ENCODE measurements around the gene GLS. TPM values are rescaled to one million over a fixed set of nuclear protein-coding genes. Genes with fewer than 3 reads are reported as not detected.

GLS gene
- total and polyA plus RNA-seq, 9 of the 15 experiments (the other 6 are each of a cell fraction or from before 2014, with no cell fraction given), result 13.7 to 77.5 (median 48.2) TPM

DNA sequence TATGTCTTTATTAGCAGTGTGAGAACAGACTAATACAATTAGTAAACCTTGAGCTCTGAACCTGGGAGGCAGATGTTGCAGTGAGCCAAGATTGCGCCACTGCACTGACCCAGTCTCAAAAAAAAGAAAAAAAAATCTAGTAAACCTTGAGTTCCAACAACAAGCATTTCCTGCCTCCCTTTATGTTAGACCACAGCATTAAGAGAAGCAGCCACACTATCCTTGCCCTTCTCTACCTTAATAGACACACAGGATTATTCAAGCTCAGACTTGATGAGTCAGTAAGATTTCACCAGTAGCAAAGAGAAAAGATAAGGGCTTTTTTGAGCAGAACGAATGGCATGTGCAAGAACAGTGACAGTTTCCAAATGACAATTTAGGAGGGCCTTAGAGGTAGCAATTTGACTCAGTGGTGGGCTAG is 18.0 kb upstream of the GLS start:
- H3K4me3 ChIP-seq, result no peak overlapping the region
- CTCF ChIA-PET (ENCODE audit: low intra/inter-chr PET ratio), result no interaction called here
- no TSS peak for BruUV-seq (replicated peaks)
- H3K4me2 ChIP-seq (ENCODE audit: insufficient read depth, low read length), result no peak overlapping the region
- no peaks in the 10 kb centered on the region for H3K79me2 ChIP-seq (ENCODE audit: control insufficient read depth, insufficient read depth, low read length)
- H2AFZ ChIP-seq (ENCODE audit: low read depth, low read length), result no peak overlapping the region
- intact Hi-C loops (cut with micrococcal nuclease), result no loop called here
- H3K4me1 ChIP-seq (replicated peaks in 1 of 2; ENCODE audit: control insufficient read depth in 2 of 2, insufficient read depth in 2 of 2, low read length in 2 of 2), result no peaks in the 10 kb centered on the region
- TF ChIP-seq ZNF324 (CRISPR knock-in tag; IDR thresholded peaks at IDR 0.05), result peak; percentile 66
- TF ChIP-seq NFATC3 (IDR thresholded peaks at IDR 0.05), result no peak
- no peak for TF ChIP-seq CHD4 (IDR thresholded peaks at IDR 0.05; ENCODE audit: insufficient read depth, insufficient replicate concordance, low read depth, low read length, poor library complexity, severe bottlenecking)
- no peak for TF ChIP-seq SRF (CRISPR knock-in tag; IDR thresholded peaks at IDR 0.05)
- TF ChIP-seq ZNF121 (CRISPR knock-in tag; conservative IDR thresholded peaks at IDR 0.05), result no peak
- TF ChIP-seq PPARD (CRISPR knock-in tag; IDR thresholded peaks at IDR 0.05), result no peak
- TF ChIP-seq ZNF316 (IDR thresholded peaks at IDR 0.05), result peak; percentile 67
- TF ChIP-seq NRF1 (conservative IDR thresholded peaks at IDR 0.05 in 1 of 2, IDR thresholded peaks at IDR 0.05 in 1 of 2), result no peak
- no peak for TF ChIP-seq PML (IDR thresholded peaks at IDR 0.05; ENCODE audit: low read length)
- TF ChIP-seq ZBTB34 (CRISPR knock-in tag; IDR thresholded peaks at IDR 0.05), result no peak
- no peak for TF ChIP-seq GABPA (tag; conservative IDR thresholded peaks at IDR 0.05; ENCODE audit: low read depth)
- no peak for TF ChIP-seq CTCF (IDR thresholded peaks at IDR 0.05 in 2 of 3, conservative IDR thresholded peaks at IDR 0.05 in 1 of 3; ENCODE audit: insufficient read depth in 2 of 3, low read depth in 1 of 3, low read length in 3 of 3)
- no peak for TF ChIP-seq BRF2 (IDR thresholded peaks at IDR 0.05; ENCODE audit: borderline replicate concordance, insufficient read depth, insufficient read length)
- TF ChIP-seq GTF2F1 (IDR thresholded peaks at IDR 0.05; ENCODE audit: low read depth, low read length), result no peak
- no peak for TF ChIP-seq SRSF7 (optimal IDR thresholded peaks at IDR 0.05; ENCODE audit: low read depth, low read length)
- TF ChIP-seq, protein P1, sequence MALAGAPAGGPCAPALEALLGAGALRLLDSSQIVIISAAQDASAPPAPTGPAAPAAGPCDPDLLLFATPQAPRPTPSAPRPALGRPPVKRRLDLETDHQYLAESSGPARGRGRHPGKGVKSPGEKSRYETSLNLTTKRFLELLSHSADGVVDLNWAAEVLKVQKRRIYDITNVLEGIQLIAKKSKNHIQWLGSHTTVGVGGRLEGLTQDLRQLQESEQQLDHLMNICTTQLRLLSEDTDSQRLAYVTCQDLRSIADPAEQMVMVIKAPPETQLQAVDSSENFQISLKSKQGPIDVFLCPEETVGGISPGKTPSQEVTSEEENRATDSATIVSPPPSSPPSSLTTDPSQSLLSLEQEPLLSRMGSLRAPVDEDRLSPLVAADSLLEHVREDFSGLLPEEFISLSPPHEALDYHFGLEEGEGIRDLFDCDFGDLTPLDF (CRISPR knock-in tag; IDR thresholded peaks at IDR 0.05), result no peak
- peak; percentile 62 for TF ChIP-seq C11orf30 (IDR thresholded peaks at IDR 0.05; ENCODE audit: low read depth)
- no peaks in the 10 kb centered on the region for H3K9me1 ChIP-seq (ENCODE audit: control insufficient read depth, insufficient read depth, low read length)
- H4K20me1 ChIP-seq (replicated peaks; ENCODE audit: control insufficient read depth, insufficient read depth, low read length), result no peaks in the 10 kb centered on the region
- DNase-seq (ENCODE audit: extremely low read depth in 1 of 4, low spot score in 3 of 4), result no peak
- POLR2A ChIA-PET, result no interaction called here
- no peaks in the 10 kb centered on the region for H3K27me3 ChIP-seq (ENCODE audit: control insufficient read depth in 2 of 2, insufficient read depth in 2 of 2, low read length in 2 of 2)
- WGBS (ENCODE audit: insufficient coverage, low coverage, missing lambda C conversion rate), result 46% methylated on average over 2 of the region's 2 CpGs
- no peak for ATAC-seq
- in situ Hi-C loops (cut with MboI), result no loop called here
- no peaks in the 10 kb centered on the region for H3K9me3 ChIP-seq (replicated peaks; ENCODE audit: control insufficient read depth, insufficient read depth, low read depth, low read length)
- H3K27ac ChIP-seq (ENCODE audit: extremely low read depth, low read depth, low read length), result no peak overlapping the region
- no peak for FAIRE-seq
- no peaks in the 10 kb centered on the region for H3K36me3 ChIP-seq (ENCODE audit: control insufficient read depth, insufficient read depth, low read length)
- no peak overlapping the region for H3K9ac ChIP-seq (ENCODE audit: insufficient read depth in 1 of 2, low read depth in 2 of 2, low read length in 2 of 2)

Data from K562 (cell line).